GM23248 (cell line): ENCODE results near the gene FTCDNL1.

Source experiments
- EZH2 ChIP-seq: fragments of 200-600 bp; sonication (generic); IDR thresholded peaks from 2 replicates; pipeline ENCODE4 v1.6.1; 2018; ENCODE audit warnings: antibody characterized with exemption, mild to moderate bottlenecking; ENCODE audit not compliant: insufficient read depth, poor library complexity, severe bottlenecking
- EZH2phosphoT487 ChIP-seq: fragments of 200-600 bp; sonication (generic); IDR thresholded peaks from 2 replicates; pipeline ENCODE4 v1.6.1; 2018; ENCODE audit warnings: antibody characterized with exemption, moderate library complexity, mild to moderate bottlenecking, low read depth; ENCODE audit not compliant: insufficient read depth

- no peak for TF ChIP-seq EZH2phosphoT487
- no peak for TF ChIP-seq EZH2
These were observed 891 bp upstream of the FTCDNL1 start for GRCh38 chr2:199851883-199852282.
